ENCODE results near the gene ARMH1.

Gene ARMH1

GRCh38 chr1:44674113-44675000 is at the start of gene ARMH1, which contains the start of gene TMEM53:
Gene ARMH1, plus strand, starts transcription at chr1:44674714. Its CDS starts 14,984 bp downstream, at chr1:44689698.
Gene TMEM53, minus strand, starts transcription at chr1:44674481. Its CDS starts 90 bp downstream, at chr1:44674391.
- peak; percentile 97 to 98 for ATAC-seq

- ATAC-seq: no peak
Measured at GRCh38 chr1:44625348-44625747, 49.2 kb upstream of the ARMH1 start.

- no peak for ATAC-seq
Measured at GRCh38 chr1:44628962-44629756, 45.4 kb upstream of the ARMH1 start.

- ATAC-seq: no peak
Measured at GRCh38 chr1:44630116-44630515, 44.4 kb upstream of the ARMH1 start.

- peak in 1 of 2 donors; percentile 5 for ATAC-seq
Measured at GRCh38 chr1:44631333-44631646, 43.2 kb upstream of the ARMH1 start.

- peak; percentile 81 to 82 for ATAC-seq
Measured at GRCh38 chr1:44631647-44632539, 42.6 kb upstream of the ARMH1 start.

- no peak for ATAC-seq
Measured at GRCh38 chr1:44632598-44632997, 41.9 kb upstream of the ARMH1 start.

DNA sequence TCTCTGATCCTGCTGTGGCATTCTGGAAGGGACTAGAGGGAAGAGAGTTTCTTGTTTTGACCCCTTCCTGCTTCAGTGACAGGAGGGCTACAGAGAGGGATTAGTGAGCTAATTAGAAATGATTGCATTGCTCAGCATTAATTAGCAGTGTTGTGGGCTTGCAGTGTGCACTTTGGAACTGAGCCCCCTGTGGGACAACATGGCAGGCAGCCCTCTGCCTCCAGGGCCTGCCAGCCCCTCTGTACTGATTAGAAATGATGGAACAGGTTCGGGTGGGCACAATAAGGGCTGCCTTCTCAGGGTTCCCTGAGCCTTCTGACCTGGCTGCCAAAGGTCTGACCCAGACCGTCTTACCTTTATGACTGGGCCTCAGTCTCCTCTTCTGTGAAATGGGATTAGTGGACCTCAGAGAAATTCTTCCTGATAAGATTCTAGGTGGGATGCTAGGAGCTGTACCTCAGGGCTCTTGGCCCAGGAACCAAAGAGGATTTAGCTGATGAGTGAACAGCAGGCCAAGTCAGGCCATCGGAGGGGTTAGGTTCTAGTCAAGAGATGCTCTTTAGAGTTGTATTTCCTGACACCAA is 39.8 kb upstream of the ARMH1 start:
- no peak for ATAC-seq

DNA sequence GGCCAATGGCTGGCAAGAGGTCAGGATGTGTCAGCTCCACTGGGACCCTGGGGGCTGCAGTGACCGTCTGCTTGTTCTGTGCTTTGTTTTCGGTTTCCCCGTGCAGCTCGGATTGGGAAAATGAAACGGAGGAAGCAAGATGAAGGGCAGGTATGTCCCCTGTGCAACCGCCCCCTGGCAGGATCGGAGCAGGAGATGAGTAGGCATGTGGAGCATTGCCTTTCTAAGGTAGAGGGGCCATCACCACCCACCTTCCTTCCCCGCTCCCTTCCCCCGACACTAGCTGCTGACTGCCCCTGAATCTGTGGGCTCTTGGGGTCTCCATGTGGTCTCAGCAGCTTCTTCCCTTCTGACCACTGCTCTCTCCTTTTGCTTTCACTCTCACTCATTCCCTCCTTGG is 39.1 kb upstream of the ARMH1 start:
- ATAC-seq: no peak

DNA sequence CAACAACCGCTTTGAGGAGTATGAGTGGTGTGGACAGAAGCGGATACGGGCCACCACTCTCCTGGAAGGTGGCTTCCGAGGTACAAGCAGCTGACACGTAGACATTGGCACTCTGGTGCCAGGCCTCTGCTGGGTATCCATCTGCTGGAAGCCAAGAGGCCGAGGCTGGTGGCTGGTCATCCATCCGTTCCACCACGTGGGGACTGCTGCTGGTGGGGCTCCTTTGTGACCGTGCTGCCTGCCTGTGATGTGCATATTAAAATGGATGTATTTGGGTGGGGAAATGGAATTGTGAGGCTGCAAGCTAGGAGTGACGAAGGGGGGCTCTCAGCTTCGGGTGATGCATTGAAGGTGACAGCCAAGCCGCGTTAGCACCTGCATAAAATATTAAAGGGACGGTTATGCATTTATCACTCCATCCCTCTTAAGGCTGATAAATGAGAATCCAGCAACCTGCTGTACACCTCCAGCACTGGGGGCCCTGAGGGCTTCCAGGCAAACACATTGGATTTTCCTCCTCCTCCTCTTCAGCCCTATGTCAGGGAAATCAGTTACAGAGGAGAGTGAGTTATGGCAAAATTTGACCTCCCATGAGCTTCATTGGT is 38.3 kb upstream of the ARMH1 start:
- ATAC-seq: no peak

DNA sequence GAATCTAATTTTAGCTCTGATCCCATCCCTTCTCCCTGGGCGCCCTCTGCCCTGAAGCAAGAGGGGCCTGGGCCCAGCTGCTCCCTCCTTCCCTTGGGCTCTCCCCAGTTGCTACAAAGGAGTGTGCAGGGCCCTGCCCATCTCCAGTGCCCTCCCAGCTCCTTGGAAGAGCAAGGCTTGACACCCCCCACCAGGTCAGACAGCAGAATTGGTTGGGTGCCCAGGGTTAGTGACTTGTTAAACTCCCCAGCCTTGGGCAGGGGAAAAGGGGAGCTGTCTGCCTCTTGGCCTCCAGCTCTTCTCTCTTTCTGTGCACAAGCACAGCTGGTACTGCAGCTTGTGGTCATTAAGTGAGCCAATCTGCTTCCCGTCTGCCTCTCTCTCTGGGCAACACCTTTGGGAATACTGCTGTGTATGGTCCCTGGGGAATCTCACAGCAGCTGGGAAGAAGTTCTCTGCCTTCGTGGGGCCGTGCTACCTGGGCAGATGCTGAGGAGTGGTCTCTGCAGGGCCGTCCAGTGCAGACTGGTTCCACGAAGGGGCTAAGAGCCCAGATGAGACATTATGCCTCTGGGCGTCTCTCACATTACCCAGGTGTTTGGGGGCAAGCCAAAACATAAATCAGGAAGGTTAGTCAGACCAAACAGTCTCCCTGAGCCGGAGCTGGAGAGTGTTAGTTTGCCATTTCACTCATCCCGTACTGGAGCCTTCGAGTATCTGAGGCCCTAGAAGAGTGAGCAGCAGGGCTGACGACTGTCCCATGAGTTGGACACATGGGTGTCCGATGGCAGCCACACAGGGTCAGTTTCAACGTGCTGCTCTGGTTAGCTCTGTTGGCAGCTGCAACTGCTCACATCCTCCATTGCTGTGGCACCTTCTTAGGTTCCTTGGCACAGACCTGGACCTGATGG is 37.6 kb upstream of the ARMH1 start:
- ATAC-seq: no peak

- no peak for ATAC-seq
Measured at GRCh38 chr1:44637702-44638411, 36.7 kb upstream of the ARMH1 start.

DNA sequence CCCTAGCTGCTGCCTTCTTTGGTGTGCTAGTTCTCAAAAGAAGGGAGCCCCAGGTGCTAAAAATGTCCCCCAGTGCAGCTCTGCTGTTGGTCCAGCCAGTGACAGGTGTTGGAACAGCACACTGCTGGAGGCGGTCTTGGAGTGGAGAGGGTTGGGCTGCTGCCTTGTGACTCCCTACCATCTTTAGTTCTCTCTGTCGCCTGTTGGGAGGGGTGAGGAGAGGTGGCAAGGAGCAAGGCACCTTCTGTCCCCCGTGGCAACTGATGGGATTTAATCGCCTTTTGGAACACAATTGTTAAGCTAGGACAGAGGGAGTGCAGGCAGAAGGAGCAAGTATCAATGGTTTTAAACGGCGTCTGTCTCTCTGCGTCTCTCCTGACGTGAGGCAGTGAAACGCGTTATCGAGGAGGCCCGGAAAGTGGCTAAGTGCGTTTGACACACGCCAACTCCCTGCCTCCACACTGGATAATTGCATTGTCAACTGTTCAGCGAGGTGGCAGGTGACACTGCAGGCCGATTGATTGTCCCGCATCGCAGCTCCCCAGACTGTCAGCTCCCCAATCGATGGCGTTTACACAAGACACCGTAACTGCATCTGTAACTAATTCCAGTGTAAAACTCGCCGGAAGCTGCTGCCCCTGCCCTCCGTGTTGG is 34.2 kb upstream of the ARMH1 start:
- ATAC-seq: no peak

DNA sequence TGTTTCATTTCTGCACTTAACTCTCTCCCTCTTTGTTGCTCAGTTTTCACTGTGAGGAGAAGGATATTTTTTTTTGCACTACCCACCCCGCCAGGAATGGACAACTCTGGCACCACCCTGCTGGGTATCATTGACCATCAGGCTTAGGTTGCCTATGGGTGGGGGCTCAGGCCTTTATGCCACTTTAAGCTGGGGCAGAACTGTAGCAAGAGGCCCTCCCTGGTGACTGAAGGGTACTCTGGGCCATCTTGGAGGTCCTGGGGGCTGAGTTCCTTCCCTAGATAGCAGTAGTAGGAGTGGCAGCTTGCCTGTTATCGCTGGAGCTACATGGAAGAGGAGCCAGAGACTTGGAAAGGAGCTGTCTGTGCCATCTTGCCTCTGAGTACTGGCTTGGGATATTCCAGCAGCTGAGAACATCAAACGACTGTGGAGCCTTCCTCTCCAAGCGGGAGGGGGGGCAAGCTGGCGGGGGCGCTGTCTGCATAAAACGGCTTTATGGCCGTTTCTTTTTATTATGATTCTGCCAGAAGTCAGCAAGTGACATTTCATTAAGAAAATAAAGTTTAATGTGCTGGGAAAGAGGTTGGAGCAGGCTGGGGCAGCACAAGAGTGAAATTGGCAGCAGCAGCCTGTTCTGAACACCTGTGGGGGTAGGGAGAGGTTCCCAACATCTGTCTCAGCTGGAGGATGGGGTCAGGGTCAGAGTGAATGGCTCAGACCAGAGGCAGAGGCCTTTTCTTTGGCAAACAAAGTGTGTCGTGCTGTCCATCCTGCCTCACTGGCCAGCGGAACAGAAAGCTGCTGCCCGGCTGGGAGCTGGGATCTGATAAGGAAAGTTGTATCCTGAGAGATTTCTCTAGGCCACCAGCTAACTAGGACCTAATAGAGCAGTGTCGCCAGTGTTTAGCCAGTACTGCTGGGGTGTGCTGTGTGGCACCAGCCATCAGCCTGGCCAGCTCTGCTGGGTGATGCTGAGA is 33.1 kb upstream of the ARMH1 start:
- ATAC-seq: no peak

DNA sequence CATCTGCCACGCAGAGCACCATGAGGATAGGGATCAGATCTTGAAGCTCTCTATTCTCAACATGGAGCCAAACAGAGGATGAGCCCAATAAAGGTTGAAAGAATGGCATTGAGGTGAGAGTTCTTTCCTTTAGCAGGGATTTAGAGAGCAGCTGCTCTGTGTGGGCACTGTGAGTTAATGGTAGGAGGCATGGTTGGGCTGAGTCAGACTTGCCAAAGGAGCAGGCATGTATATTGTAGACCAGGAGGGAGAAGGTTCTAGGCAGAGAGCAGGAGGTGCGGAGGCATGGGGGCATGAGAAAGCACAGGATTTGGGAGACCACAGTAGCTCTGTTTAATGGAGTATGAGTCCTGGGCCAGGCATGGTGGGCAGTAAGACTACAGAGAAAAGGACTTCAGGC is 32.3 kb upstream of the ARMH1 start:
- no peak for ATAC-seq

GRCh38 chr1:44642925-44643324 is 31.6 kb upstream of the ARMH1 start:
- ATAC-seq: no peak

GRCh38 chr1:44643721-44644334 is 30.7 kb upstream of the ARMH1 start:
- no peak for ATAC-seq

GRCh38 chr1:44644806-44645205 is 29.7 kb upstream of the ARMH1 start:
- no peak for ATAC-seq

Data from activated CD4-positive, CD25-positive, alpha-beta regulatory T cell treated with anti-CD3 and anti-CD28 coated beads, Interleukin-2, amount 50 U/mL, for 24 hours (primary cell).